Stimulated activated CD4-positive, alpha-beta T cell treated with anti-CD3 and anti-CD28 coated beads, Interleukin-1b, Interleukin-23, amount 100 ng/mL, for 4 hours (primary cell): Measurements from ENCODE around the gene RUBCNL.
"Not testable (repeated sequence)": the region's sequence is repeated elsewhere in the genome, so short reads cannot be mapped to it uniquely, and the experiment has no call there.

ENCODE experiments used
- DNase-seq, 2 donors: peaks; one replicate each; pipeline ENCODE4 v3.0.0-alpha.2; 2020; ENCODE audit warnings: low read depth in 2 of 2

Gene RUBCNL

GRCh38 chr13:46374710-46375109 is 12.3 kb downstream of the RUBCNL start:
- no peak for DNase-seq

GRCh38 chr13:46373623-46374022 is 13.4 kb downstream of the RUBCNL start:
- no peak for DNase-seq

- not testable (repeated sequence) for DNase-seq
Measured at GRCh38 chr13:46372938-46373337, 14.1 kb downstream of the RUBCNL start.

- no peak for DNase-seq
Measured at GRCh38 chr13:46372071-46372470, 15.0 kb downstream of the RUBCNL start.

GRCh38 chr13:46369506-46370277 is 17.4 kb downstream of the RUBCNL start:
- DNase-seq, result no peak

GRCh38 chr13:46367617-46368327 is 19.3 kb downstream of the RUBCNL start:
- no peak for DNase-seq

- DNase-seq, result no peak
Measured at GRCh38 chr13:46361276-46361934, 25.6 kb downstream of the RUBCNL start.

GRCh38 chr13:46360604-46361003 is 26.4 kb downstream of the RUBCNL start:
- DNase-seq, result no peak

- no peak for DNase-seq
Measured at GRCh38 chr13:46359714-46360113, 27.3 kb downstream of the RUBCNL start.

- no peak for DNase-seq
Measured at GRCh38 chr13:46355901-46356590, 31.0 kb downstream of the RUBCNL start.

GRCh38 chr13:46355088-46355468 is 32.0 kb downstream of the RUBCNL start:
- DNase-seq, result no peak

GRCh38 chr13:46354156-46355087 is 32.6 kb downstream of the RUBCNL start:
- no peak for DNase-seq

- DNase-seq, result no peak
Measured at GRCh38 chr13:46352805-46353204, 34.2 kb downstream of the RUBCNL start.

- no peak for DNase-seq
Measured at GRCh38 chr13:46350003-46350402, 37.0 kb downstream of the RUBCNL start.

GRCh38 chr13:46348961-46349360 is 38.1 kb downstream of the RUBCNL start:
- no peak for DNase-seq

GRCh38 chr13:46347277-46347676 is 39.8 kb downstream of the RUBCNL start:
- no peak for DNase-seq

- DNase-seq, result no peak
Measured at GRCh38 chr13:46345866-46346265, 41.2 kb downstream of the RUBCNL start.

- DNase-seq, result no peak
Measured at GRCh38 chr13:46345398-46345797, 41.7 kb downstream of the RUBCNL start.

- no peak for DNase-seq
Measured at GRCh38 chr13:46343279-46343994, 43.6 kb downstream of the RUBCNL start.

- no peak for DNase-seq
Measured at GRCh38 chr13:46342538-46342937, 44.5 kb downstream of the RUBCNL start.
